Liver (tissue), 3 donors: Measurements from ENCODE around the gene ADGRV1.

ENCODE experiments used
- ATF3 ChIP-seq: IDR thresholded peaks from 2 replicates; pipeline ENCODE4 v1.6.1; 2016; ENCODE audit warnings: antibody characterized with exemption
- FOXA1 ChIP-seq: IDR thresholded peaks from 2 replicates; pipeline ENCODE4 v1.6.1; 2016; ENCODE audit warnings: antibody characterized with exemption
- GABPA ChIP-seq, 2 donors: IDR thresholded peaks in 1 of 2; conservative IDR thresholded peaks in 1 of 2; 2 replicates each; pipeline ENCODE4 v1.6.1; 2016; ENCODE audit warnings: antibody characterized with exemption in 2 of 2, mild to moderate bottlenecking in 1 of 2, moderate library complexity in 1 of 2
- HNF4A ChIP-seq, 2 donors: conservative IDR thresholded peaks; 2 replicates each; pipeline ENCODE4 v1.6.1; 2016; ENCODE audit warnings: antibody characterized with exemption in 2 of 2, mild to moderate bottlenecking in 2 of 2
- JUND ChIP-seq, 2 donors: IDR thresholded peaks; 2 replicates each; pipeline ENCODE4 v1.6.1; 2016; ENCODE audit warnings: antibody characterized with exemption in 2 of 2
- RAD21 ChIP-seq, 2 donors: IDR thresholded peaks; 2 replicates each; pipeline ENCODE4 v1.6.1; 2016; ENCODE audit warnings: antibody characterized with exemption in 2 of 2, mild to moderate bottlenecking in 2 of 2
- RXRA ChIP-seq, 2 donors: IDR thresholded peaks; 2 replicates each; pipeline ENCODE4 v1.6.1; 2017 to 2018; ENCODE audit warnings: antibody characterized with exemption in 2 of 2, mild to moderate bottlenecking in 1 of 2
- TAF1 ChIP-seq: conservative IDR thresholded peaks from 2 replicates; pipeline ENCODE4 v1.6.1; 2016; ENCODE audit warnings: antibody characterized with exemption, mild to moderate bottlenecking
- YY1 ChIP-seq: IDR thresholded peaks from 2 replicates; pipeline ENCODE4 v1.6.1; 2016; ENCODE audit warnings: antibody characterized with exemption, mild to moderate bottlenecking
- TF ChIP-seq, protein P1 (sequence below): fragments of 150-350 bp; IDR thresholded peaks from 2 replicates; pipeline ENCODE4 v1.5.1; 2017; ENCODE audit warnings: improper control_type of control experiment, low read depth, low read length; ENCODE audit not compliant: missing input control
- TF ChIP-seq, protein P2 (sequence below): IDR thresholded peaks from 2 replicates; pipeline ENCODE4 v1.6.1; 2016; ENCODE audit warnings: antibody characterized with exemption
- TF ChIP-seq, protein P3 (sequence below): IDR thresholded peaks from 2 replicates; pipeline ENCODE4 v1.6.1; 2016; ENCODE audit warnings: antibody characterized with exemption
- donor health status: healthy.
- donor health status: healthy.

DNA sequence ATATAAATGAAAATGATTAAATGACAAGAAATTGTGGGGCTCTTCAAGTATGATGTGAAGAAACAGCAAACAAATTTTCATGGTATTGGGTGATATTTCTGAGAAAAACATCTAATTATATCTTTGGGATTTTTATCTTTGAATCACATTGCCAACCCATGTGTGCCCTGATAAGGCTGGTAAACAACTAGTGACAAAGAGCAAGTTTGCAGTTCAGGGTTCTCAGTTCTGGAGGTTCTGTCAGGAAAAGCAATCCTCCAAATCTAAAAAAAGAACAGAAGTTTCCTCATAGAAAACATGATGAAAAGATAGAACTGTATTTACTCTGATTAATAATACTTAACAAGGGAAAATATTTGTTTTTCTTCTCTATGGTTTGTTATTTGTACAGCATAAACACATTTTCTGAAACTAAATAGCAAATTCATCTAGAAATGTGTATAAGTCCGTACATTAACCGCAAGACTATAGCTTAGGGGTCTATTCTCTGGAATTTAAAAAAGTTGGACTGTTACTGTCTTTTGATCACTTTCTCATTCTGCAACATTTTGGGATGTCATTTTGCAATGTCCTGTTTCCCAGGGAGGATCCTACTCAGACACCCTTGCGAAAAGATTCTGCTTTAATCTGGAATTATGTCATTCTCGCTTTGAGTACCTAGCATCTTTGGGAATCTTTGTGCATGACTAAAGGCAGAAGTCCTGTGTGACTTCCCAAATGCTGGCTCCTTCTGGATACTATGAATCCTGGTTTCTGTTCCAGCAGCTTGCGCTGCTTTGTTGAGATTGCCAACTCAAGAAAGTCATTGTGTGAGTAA, 308.5 kb downstream of the ADGRV1 start:
- TF ChIP-seq, protein P1, sequence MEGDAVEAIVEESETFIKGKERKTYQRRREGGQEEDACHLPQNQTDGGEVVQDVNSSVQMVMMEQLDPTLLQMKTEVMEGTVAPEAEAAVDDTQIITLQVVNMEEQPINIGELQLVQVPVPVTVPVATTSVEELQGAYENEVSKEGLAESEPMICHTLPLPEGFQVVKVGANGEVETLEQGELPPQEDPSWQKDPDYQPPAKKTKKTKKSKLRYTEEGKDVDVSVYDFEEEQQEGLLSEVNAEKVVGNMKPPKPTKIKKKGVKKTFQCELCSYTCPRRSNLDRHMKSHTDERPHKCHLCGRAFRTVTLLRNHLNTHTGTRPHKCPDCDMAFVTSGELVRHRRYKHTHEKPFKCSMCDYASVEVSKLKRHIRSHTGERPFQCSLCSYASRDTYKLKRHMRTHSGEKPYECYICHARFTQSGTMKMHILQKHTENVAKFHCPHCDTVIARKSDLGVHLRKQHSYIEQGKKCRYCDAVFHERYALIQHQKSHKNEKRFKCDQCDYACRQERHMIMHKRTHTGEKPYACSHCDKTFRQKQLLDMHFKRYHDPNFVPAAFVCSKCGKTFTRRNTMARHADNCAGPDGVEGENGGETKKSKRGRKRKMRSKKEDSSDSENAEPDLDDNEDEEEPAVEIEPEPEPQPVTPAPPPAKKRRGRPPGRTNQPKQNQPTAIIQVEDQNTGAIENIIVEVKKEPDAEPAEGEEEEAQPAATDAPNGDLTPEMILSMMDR: no peak
- TF ChIP-seq, protein P2, sequence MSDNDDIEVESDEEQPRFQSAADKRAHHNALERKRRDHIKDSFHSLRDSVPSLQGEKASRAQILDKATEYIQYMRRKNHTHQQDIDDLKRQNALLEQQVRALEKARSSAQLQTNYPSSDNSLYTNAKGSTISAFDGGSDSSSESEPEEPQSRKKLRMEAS: no peak
- peak; percentile 47 for TF ChIP-seq TAF1
- TF ChIP-seq YY1: peak; percentile 6
- peak in 1 of 2 donors; percentile 41 for TF ChIP-seq GABPA (IDR thresholded peaks at IDR 0.05 in 1 of 2, conservative IDR thresholded peaks at IDR 0.05 in 1 of 2)
- peak; percentile 22 to 42 for TF ChIP-seq RAD21 (IDR thresholded peaks at IDR 0.05)
- peak; percentile 89 for TF ChIP-seq FOXA1
- peak; percentile 29 for TF ChIP-seq ATF3
- peak; percentile 74 to 77 for TF ChIP-seq JUND (IDR thresholded peaks at IDR 0.05)
- peak; percentile 63 to 85 for TF ChIP-seq RXRA (IDR thresholded peaks at IDR 0.05)
- TF ChIP-seq, protein P3, sequence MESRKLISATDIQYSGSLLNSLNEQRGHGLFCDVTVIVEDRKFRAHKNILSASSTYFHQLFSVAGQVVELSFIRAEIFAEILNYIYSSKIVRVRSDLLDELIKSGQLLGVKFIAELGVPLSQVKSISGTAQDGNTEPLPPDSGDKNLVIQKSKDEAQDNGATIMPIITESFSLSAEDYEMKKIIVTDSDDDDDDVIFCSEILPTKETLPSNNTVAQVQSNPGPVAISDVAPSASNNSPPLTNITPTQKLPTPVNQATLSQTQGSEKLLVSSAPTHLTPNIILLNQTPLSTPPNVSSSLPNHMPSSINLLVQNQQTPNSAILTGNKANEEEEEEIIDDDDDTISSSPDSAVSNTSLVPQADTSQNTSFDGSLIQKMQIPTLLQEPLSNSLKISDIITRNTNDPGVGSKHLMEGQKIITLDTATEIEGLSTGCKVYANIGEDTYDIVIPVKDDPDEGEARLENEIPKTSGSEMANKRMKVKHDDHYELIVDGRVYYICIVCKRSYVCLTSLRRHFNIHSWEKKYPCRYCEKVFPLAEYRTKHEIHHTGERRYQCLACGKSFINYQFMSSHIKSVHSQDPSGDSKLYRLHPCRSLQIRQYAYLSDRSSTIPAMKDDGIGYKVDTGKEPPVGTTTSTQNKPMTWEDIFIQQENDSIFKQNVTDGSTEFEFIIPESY: peak; percentile 81
- peak; percentile 86 to 93 for TF ChIP-seq HNF4A (conservative IDR thresholded peaks at IDR 0.05)
